ENCODE results near the gene FAM210A. TPM values are rescaled to one million over a fixed set of nuclear protein-coding genes. Genes with fewer than 3 reads are reported as not detected.

Gene FAM210A
- total RNA-seq, 1 donor from 2014 or later: 15.4 TPM

GRCh38 chr18:13623348-13623747, 103.0 kb downstream of the FAM210A start:
- H3K27ac Mint-ChIP-seq (ENCODE audit: unreplicated experiment): no peak overlapping the region

DNA sequence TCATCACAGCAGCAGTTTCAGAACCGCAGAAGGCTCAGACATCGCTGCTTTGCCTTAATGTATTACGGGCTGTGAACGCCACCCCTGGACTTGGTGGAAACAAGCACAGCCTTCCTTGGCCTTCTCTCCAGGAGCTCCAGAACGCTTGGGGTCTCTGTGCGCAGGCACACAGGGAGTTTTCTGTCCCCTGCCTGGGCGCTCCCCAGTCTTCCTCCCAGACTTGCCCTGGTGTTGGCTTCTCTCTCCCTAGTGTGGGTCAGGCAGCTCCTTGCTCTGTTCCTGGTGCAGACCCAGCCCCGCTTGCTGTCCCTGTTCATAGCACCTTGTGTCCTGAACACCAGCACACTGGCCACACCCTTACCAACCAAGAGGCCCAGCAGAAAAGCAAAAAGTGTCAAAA, 103.6 kb downstream of the FAM210A start:
- Mint-ChIP-seq H3K4me3 (ENCODE audit: unreplicated experiment) (no peak overlapping the region), H3K27me3 (ENCODE audit: unreplicated experiment) (peaks cover 17% of the 10 kb centered on the region), H3K9me3 (ENCODE audit: unreplicated experiment) (no peaks in the 10 kb centered on the region), H3K36me3 (ENCODE audit: low read depth, unreplicated experiment) (peaks cover 15% of the 10 kb centered on the region), H3K4me1 (ENCODE audit: unreplicated experiment) (peaks cover 4% of the 10 kb centered on the region), H3K27ac (ENCODE audit: unreplicated experiment) (no peak overlapping the region)
- TF ChIP-seq, protein P1, sequence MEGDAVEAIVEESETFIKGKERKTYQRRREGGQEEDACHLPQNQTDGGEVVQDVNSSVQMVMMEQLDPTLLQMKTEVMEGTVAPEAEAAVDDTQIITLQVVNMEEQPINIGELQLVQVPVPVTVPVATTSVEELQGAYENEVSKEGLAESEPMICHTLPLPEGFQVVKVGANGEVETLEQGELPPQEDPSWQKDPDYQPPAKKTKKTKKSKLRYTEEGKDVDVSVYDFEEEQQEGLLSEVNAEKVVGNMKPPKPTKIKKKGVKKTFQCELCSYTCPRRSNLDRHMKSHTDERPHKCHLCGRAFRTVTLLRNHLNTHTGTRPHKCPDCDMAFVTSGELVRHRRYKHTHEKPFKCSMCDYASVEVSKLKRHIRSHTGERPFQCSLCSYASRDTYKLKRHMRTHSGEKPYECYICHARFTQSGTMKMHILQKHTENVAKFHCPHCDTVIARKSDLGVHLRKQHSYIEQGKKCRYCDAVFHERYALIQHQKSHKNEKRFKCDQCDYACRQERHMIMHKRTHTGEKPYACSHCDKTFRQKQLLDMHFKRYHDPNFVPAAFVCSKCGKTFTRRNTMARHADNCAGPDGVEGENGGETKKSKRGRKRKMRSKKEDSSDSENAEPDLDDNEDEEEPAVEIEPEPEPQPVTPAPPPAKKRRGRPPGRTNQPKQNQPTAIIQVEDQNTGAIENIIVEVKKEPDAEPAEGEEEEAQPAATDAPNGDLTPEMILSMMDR (IDR thresholded peaks at IDR 0.05; ENCODE audit: unreplicated experiment): no peak
- no peak for DNase-seq (ENCODE audit: low spot score)

More at GRCh38 chr18:13623348-13623747, 103.0 kb downstream of the FAM210A start:
- no peaks in the 10 kb centered on the region for H3K9me3 Mint-ChIP-seq (ENCODE audit: unreplicated experiment)
- no peak for DNase-seq (ENCODE audit: low spot score)
- peaks cover 15% of the 10 kb centered on the region for H3K36me3 Mint-ChIP-seq (ENCODE audit: low read depth, unreplicated experiment)
- H3K4me1 Mint-ChIP-seq (ENCODE audit: unreplicated experiment): peaks cover 4% of the 10 kb centered on the region
- TF ChIP-seq, protein P1 (IDR thresholded peaks at IDR 0.05; ENCODE audit: unreplicated experiment): no peak
- H3K4me3 Mint-ChIP-seq (ENCODE audit: unreplicated experiment): no peak overlapping the region
- peaks cover 17% of the 10 kb centered on the region for H3K27me3 Mint-ChIP-seq (ENCODE audit: unreplicated experiment)

DNA sequence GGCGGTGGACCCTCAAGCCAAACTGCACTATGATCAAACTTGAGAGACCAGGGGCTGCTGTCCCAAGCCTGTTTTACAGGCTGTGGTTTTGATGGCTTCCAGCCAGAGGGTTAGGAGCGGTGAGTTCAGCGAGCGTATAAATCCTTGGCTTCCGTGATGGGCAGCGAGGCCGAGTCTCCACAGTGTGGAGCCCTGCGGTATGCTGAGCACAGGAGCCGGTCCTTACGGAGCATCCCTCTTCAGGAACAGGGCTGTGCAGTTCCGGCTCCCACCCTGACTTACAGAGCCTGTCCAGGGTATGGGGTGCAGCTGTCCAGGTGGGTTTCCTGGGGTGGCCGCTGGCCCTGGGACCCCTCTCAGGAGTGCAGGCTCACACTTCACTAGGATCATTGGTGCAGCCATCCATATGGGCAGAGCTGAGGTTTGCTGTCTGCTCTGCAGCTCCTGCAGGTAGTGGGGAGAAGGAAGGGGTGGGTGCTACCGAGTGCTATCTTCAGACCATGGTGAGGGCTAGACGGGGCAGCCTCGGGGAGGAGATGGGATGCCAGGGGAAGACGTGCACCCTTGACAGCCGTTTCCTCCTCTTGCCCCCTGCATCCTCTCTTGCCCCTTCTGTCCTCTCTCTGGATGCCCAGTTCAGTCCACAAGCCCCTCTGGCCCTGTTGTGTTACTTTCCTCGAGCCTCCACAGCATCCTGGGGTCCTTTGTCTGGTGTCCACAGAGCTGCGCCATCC, 104.3 kb downstream of the FAM210A start:
- peaks cover 4% of the 10 kb centered on the region for H3K4me1 Mint-ChIP-seq (ENCODE audit: unreplicated experiment)
- peaks cover 15% of the 10 kb centered on the region for H3K36me3 Mint-ChIP-seq (ENCODE audit: low read depth, unreplicated experiment)

GRCh38 chr18:13621446-13621849, 104.9 kb downstream of the FAM210A start:
- peaks cover 4% of the 10 kb centered on the region for H3K4me1 Mint-ChIP-seq (ENCODE audit: unreplicated experiment)
- H3K4me3 Mint-ChIP-seq (ENCODE audit: unreplicated experiment): no peak overlapping the region
- no peak overlapping the region for H3K27ac Mint-ChIP-seq (ENCODE audit: unreplicated experiment)
- DNase-seq (ENCODE audit: low spot score): no peak
- TF ChIP-seq, protein P1 (IDR thresholded peaks at IDR 0.05; ENCODE audit: unreplicated experiment): no peak
- peaks cover 17% of the 10 kb centered on the region for H3K27me3 Mint-ChIP-seq (ENCODE audit: unreplicated experiment)
- H3K9me3 Mint-ChIP-seq (ENCODE audit: unreplicated experiment): no peaks in the 10 kb centered on the region
- peaks cover 15% of the 10 kb centered on the region for H3K36me3 Mint-ChIP-seq (ENCODE audit: low read depth, unreplicated experiment)

More for the DNA sequence above, 104.3 kb downstream of the FAM210A start:
- Mint-ChIP-seq H3K27me3 (ENCODE audit: unreplicated experiment) (peaks cover 17% of the 10 kb centered on the region), H3K9me3 (ENCODE audit: unreplicated experiment) (no peaks in the 10 kb centered on the region), H3K4me3 (ENCODE audit: unreplicated experiment) (no peak overlapping the region), H3K27ac (ENCODE audit: unreplicated experiment) (no peak overlapping the region)
- no peak for DNase-seq (ENCODE audit: low spot score)
- TF ChIP-seq, protein P1 (IDR thresholded peaks at IDR 0.05; ENCODE audit: unreplicated experiment): no peak

DNA sequence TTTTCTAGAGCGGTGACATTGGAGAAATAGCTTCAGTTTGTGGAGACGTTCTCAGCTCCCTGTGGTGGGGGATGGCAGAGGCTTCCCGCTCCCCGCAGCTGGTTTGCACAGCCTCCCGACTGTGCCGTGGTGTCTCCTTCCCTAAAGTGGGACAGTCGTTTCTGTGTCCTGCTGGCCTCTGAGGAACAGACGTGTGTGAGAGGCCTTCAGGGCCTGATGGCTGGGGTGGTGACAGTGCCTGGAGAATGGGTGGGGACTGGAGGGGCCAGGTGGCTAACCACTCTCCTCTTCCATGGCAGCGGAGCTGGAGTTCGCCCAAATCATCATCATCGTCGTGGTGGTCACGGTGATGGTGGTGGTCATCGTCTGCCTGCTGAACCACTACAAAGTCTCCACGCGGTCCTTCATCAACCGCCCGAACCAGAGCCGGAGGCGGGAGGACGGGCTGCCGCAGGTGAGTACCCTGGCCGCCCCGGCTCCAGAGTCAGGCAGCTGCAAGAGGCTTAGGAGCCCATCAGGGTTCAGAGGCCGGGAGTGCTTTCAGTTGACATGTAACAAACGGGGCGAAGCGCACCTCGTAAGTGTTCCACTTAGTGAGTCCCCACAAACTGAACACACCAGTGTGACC, 105.4 kb downstream of the FAM210A start:
- peak overlapping the region; percentile 21 for H3K27ac Mint-ChIP-seq (ENCODE audit: unreplicated experiment)

More for the DNA sequence above, 105.4 kb downstream of the FAM210A start:
- Mint-ChIP-seq H3K9me3 (ENCODE audit: unreplicated experiment) (no peaks in the 10 kb centered on the region), H3K36me3 (ENCODE audit: low read depth, unreplicated experiment) (peaks cover 9% of the 10 kb centered on the region), H3K4me3 (ENCODE audit: unreplicated experiment) (peak overlapping the region; percentile 28), H3K4me1 (ENCODE audit: unreplicated experiment) (peaks cover 4% of the 10 kb centered on the region), H3K27me3 (ENCODE audit: unreplicated experiment) (peaks cover 15% of the 10 kb centered on the region)
- TF ChIP-seq, protein P1 (IDR thresholded peaks at IDR 0.05; ENCODE audit: unreplicated experiment): no peak
- DNase-seq (ENCODE audit: low spot score): no peak
